ENCODE measurements around the gene NGF.

The NGF gene

DNA sequence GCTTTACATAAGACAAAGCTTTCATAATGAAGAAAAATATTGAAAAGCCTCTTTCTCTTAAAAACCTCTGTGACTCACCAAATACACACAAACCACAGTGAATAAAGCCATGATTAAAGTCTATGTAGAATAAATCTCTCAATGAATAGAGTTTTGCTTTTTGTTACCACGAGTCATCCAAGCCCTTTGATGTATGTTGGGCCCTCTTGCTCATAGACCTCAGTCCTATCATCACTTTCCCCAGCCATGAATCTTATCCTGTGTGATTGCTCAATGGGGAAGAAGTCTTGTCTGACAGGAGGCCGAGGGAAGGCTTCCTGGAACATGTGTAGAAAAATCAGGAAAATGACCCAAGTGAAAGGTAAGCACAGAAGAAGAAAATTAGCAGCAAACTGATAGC lies 60.8 kb downstream of the NGF start:
- no peak for DNase-seq

DNA sequence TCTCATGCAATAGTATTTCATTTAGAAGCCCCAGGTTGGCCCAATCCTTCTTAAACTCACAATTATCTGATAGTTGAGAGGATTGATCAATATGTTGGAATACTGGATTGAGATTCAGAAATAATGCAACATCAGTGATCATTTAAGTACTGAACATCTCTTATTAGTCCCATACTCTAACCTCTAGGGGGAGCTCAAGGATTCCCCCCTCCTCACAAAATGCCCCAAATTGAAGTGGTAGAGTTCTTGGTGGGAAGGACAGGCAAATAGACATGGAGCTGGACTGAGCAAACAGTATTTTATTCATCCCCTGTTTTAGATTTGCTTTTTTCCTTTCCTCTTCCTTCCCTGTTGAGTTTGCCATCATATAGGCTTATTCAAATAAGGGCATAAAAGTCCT lies 62.8 kb downstream of the NGF start:
- DNase-seq, result peak in 1 of 2 experiments; percentile 2

DNA sequence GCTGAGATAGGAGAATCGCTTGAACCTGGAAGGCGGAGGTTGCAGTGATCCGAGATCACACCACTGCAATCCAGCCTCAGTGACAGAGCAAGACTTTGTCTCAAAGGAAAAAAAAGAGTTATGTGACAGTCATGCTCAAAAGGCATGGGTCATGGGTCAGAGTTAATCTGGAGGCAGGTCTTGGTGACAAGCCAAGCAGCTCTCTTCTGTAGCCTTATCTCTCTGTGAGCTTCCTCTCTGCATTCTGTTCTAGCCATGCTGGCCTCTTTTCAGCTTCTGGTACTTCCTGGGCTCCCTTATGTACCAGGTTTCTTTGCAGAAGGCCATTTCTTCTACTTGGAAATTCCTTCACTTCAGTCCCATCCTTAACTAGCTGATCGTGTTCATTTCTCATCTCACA lies 63.6 kb downstream of the NGF start:
- no peak for DNase-seq

DNA sequence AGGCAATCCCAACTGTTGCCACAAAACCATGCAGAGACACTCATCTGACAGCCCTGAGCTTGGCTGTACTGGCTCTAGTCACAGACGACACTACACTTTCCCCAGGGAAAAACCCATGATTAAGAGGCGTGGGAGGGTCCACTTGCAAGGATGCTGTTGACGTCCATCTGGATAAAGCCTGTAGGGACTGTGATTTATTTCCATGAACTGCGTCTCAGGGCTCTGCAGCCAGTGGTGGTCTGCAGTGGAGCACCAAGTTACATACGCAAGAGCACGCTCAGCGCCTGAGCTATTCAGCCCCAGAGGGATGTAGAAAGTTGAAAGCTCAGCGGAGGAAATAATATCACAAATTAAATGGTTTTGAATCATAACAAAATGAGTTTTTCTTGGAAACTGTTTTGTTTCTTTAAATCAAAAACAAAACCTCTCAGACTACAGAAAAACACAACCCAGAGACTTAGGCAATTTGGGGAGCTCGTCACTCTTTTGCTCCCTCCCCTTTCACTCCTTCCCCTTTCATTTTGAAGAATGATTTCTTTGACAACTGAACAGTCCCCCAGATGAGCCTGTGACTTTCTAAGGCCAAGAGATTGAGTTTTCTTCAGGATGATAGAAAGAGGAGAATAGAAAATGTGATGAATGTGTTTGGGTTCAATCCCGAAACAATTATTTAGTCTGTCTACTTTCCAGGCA lies 71.2 kb downstream of the NGF start:
- no peak for DNase-seq

DNA sequence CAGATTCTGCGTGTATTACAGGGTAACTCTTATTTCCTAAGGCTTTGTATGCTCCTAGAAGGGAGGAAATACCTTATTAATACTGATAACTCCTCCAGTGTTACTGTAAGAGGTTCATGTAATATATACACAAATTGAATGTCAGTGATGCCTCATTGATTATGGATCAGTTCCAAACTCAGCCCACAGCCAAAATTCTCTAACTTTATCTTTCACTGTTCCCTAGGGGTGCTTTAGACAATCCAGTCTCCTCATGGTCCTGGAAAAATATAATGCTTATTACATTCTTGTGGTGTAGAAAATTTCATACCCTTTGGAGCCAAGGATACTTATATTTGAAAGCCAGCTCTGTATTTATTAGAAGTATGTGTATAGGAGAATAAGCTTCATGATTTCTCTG lies 73.0 kb downstream of the NGF start:
- DNase-seq, result no peak

DNA sequence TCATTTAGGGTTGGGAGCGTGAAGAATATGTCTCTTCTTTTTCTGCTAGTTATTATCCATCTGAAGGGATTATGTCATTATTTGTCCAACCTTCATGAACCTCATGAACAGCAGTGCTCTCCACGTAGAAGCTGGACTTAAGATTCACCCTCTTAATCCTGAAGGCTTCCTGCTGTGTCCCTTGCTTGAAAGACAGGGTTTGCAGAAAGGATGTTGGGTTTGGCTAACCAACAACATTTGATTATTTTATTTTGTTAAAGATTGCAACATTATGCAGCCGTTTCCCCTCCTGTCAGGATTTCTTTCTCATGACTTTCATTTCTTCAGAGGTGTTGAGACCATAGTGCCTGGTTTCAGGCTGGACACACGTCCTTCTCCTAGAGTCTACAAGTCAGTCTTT lies 75.2 kb downstream of the NGF start:
- no peak for DNase-seq

DNA sequence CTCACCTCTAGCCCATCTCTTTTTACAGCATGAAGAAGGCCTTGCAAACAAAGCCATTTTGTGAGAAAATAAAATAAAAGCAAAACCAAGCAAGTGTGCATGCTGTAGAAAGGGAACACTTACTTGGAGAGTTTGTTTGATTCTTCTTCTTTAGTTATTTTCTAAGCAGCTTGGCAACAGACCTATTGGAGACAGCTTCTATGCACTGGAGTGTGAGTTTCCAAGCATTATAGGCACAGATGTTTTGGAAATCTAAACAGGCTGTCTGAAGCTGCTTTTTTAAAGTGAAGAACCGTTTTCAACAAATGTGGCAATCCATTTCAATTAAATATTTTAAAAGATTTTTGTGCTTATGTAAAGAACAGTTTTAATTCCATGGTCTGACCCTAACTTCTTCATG lies 76.6 kb downstream of the NGF start:
- DNase-seq, result no peak

DNA sequence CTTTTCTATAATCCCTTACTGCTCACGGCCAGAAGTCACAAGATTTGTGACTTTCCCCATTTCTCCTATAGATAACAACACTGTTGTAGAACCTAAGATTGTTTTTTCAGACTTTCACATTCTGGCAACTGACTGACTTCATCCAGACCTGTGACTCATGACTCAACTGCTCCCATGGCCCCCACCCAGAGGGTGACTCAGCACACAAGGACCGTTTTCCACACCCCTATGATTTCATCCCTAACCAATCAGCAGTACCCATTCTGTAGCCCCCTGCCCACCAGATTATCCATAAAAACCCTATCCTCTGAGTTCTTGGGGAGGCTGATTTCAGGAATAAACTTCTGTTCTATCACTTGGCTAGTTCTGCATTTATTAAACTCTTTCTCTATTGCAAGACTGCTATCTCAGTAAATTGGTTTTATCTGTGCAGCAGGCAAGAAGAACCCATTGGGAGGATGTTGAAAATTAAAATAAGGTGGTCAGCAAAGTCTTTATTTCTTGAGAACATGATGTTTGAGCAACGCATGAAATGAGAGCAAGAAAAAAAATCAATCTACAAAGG lies 79.7 kb downstream of the NGF start:
- no peak for DNase-seq

DNA sequence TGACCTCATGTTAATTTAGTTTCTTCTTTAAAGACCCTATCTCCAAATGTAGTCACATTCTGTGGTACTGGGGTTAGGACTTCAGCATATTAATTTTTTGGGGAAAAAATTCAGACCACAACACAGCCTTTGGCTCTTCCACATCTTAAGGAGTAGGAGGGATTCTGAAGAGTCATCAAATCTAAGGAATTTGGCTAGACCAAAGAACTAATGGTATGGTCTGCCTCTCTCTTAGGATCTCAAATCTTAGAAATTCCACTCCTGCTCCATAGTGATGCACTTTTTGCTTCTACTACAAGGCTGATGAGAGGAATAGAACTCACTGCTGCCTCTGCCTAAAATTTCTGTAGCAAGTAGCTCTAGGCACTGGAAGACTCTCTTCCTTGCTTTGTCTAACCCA lies 80.5 kb downstream of the NGF start:
- no peak for DNase-seq

DNA sequence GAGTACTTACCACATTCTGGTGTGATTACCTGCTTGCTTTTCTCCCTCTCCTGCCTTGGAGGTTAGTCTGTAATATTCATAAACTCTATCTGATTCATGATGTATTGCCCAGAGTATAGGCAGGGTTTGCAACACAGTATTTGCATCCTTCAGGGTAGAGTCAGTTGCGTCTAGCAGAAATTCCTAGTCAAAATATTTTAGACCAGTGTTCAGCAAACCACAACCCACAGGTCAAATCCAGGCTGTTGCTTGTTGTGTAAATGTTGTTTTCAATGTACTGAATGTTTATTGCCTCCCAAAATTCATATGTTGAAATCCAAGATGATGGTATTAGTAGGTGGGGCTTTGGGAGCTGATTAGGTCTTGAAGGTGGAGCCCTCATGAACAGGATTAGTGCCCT lies 82.9 kb downstream of the NGF start:
- no peak for DNase-seq

DNA sequence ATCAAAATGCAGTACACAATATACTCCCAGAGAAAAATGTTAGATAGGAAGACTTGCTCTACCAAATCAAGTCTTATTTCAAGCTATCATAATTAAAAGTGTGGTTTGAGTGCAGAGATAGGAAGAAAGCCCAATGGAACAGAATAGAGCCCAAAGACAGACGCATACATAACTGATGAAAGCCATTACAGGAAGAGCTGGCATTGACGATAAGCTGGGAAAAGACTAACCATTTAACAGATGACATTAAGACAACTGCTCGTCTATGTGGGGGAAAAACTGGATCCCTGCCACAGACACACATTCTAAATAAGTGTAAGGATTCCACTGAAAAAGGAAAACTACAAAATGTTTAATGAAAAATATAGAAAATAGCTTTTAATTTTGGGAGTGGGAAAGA lies 85.5 kb downstream of the NGF start:
- DNase-seq, result no peak

DNA sequence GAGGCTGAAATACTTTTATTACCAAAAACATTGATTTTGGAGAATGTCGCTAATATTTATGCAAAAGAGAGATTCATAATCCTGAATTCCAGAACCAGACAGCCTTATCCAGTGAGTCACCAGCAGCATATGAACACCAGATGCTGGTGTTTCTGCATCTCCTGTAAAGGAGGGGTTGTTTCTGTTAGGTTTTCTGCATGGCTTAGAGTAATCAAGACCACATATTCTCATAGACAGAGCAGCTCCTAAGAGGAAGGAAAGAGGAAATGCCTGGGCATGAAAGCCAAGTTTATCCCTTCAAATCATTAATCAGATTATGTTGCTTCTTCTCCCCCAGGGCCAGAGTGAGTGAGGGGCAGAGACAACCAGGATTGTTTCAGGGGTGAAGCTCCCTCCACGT lies 86.2 kb downstream of the NGF start:
- DNase-seq, result peak in 1 of 2 experiments; percentile 16

DNA sequence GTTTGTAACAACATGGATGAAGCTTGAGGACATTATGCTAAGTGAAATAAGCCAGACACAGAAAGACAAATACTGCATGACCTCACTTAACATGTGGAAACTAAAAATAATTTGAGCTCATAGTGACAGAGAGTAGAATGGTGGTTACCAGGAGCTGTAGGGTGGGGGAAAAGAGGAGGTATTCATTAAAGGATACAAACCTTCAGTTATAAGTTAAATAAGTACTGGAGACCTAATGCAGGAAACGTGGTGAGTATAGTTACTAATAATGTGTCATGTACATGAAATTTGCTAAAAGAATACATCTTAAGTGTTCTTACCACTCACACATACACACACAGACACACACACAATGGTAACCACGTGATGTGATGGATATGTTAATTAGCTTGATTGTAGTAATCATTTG lies 86.7 kb downstream of the NGF start:
- DNase-seq, result no peak

DNA sequence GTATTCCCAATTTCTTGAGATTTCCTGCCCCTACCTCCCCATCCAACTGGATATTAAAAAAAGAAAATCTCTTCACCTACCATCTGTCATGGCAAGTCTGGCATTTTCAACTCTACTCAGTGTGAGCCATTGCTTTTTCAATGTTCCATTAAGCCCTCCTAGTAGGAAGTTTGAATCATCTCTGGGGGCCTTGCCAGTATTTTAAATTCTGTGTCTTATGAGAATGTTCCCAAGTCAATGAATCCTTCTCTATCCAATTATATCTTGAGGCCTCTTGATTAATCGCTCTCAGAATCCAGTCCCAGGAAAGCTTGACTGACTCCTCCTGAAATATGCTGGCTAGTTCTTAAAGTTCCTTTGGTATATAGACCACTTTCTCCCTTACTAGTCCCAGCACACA lies 91.5 kb downstream of the NGF start:
- no peak for DNase-seq

DNA sequence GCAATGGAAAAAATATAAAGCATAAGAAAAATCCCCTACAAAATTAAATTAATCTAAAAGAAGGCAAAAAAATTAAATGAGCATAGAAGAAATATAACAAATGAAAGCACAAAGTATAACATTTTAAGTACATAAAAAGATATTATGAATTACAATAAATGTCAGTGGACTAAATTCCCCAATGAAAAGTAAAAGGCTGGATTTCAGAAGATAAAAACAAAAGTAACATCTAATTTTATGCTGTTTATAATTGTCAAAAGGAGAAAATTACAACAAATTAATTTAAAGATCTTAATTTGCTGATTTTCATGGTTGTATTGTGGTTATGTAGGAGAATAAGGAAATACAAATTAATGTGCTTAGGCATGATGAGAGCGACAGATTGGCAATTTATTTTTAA lies 92.8 kb downstream of the NGF start:
- no peak for DNase-seq

DNA sequence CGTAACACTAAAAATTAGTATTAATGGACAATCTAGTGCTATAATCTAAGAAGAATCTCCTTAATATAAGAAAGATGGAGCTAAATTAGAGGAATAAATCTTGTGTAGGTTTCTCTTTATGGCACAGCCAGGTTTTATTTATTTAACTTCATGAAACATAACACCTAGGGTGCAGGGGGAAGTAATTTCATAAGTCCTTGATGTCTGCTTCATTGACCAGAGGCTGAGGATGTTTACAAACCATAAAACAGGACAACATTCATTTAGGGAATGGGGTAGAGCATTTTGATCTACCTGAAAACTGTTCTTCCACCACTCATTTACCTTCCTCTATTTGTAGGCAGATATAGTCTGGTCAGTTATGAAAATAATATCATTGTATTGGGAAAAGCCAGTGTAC lies 95.5 kb downstream of the NGF start:
- DNase-seq, result no peak

DNA sequence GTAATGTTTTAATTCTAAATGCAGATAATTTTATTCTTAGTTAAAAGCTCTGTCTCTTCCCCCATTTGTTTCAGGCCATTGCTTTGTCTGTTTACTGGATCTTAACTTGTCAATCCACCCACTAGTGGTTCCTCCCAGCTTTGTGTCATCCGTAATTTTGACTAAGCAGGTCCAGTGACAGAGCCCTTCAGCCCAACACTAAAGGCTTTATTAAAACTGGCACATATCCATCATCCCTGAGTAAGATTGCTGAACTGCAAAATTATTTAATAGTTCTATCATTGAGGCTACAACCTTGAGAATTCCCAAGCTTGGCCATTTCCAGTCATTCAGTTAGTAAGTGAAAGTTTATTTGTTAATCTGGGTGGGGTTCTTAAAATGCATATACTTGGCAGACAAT lies 96.7 kb downstream of the NGF start:
- no peak for DNase-seq

DNA sequence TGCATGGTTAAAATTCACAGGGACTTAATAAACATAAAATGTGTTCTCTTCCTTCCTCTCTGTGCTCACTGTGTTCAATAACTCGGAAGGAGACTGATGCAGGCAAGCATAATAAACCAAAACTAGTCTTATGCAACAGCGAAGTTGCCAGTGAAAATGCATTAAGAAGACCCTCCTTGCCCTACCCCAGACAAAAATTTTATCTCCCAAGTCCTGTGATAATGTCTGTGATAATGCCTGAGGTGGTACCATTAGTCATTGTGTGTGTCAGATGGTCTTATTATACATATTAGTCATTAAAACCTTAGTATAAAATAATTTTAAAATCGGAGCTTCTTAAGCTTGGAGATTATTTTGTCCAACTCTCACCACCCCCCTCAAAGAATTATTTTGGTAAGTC lies 97.8 kb downstream of the NGF start:
- no peak for DNase-seq

DNA sequence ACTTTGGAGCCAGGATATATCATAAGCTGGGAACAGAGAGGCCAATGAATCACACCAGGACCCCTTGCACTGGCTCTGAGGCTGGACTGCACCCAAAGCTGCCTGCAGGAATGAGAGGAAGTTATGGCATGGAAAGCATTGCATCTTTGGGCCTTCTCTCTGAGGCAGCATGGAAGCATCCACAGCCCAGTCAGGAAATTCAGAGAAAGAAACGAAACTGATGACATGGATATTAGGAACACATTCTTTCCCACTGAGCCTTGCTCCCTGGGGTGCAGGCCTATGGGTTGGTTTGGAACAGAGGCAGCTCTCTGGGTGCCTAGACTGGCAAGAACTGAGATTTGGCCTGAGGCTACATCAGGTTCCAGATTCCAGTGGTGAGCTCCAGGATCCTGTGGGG lies 98.6 kb downstream of the NGF start:
- no peak for DNase-seq

DNA sequence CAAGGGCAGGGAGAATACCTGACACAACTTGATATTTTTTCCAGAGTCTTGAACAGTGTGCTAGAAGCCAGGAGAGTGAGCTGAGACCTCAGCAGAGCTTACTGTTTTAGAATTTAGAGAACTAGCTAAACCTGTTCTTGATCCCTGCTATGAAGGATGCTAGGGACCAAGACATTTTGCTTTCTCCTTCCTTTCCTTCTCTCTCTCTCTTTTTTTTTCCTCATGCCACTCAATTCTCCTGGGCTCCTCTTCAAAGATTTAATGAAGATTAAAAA lies 99.0 kb downstream of the NGF start:
- no peak for DNase-seq

DNA sequence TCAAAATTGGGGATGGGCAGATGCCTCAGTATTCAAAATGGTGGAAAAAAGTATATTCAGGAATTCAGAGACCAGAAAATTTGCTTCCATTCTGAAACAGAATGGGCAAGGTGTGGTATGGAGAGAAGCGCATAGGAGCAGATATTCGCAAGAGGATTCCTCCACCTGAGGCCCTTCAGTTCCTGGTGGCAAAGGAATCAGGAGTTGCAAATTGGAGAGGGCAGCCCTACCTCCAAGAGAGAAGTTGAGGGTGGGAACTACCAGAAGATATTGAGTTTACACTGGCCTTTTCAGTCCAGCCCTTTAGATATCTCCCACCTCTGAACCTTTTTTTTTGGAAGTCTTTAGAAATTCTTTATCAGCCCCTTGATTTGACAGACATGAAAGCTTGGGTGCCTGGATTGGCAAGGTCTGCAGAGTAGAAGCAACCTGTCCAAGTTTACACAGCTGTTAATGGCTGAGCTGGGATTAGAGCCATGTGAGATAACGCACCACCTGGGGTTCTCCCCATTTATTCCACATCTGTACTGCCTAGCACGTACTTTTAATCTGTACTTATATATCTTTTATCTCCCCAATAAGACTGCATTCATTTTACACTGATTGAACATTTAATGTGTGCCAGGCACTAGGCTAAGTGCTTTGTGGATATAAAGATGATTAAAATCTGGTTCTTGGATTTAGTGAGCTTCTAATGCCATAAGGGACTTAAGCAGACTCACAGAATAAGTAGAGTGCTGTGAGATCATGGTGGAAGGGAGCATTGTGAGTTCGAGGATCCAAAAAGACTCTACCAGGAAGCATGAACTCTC lies 99.5 kb downstream of the NGF start:
- no peak for DNase-seq

DNA sequence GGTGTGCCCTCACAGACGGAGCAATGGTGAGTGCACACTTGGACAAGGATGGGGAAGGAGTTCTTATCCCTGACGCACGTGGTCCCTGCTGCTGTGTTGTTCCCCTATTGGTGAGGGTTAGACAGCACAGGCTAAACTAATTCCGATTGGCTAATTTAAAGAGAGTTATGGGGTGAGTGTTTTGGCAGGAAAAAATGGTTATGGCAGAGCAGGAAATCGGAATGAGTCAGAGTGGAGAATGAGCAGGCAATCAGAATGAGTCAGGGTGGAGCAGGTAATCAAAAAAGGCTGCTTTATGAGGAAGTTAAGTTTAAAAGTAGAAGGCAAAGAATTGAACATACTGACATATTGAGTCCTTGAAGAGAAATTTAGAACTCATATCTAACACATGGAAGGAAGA lies 100.5 kb downstream of the NGF start:
- DNase-seq, result no peak

DNA sequence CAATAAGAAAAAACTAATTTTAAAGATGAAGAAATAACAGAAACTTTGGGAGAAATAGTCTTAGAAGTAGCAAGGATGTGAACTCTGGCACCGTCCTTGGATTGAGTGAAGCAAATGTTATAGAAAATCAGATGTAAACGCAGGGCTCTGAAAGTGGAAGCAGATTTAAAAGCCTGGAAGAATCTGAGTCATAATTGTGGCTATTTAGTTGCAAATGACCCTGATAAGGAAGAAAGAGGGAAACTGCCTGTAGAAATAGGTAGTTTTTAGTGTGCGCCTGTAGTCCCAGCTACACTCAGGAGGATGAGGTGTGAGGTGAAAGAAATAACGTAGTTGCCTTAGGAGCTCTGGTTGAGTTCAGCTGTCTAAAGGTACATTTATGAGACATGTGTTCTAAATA lies 101.0 kb downstream of the NGF start:
- DNase-seq, result no peak

All from SW 1271 (cell line).